Brain microvascular endothelial cell (primary cell): ENCODE data around the gene ACSF2.
A peak's percentile ranks its signal among the peaks of the same experiment; 100 is the strongest.
"Not testable (repeated sequence)": the region's sequence is repeated elsewhere in the genome, so short reads cannot be mapped to it uniquely, and the experiment has no call there.

Experiments
- DNase-seq: peaks from one replicate; pipeline ENCODE4 v3.0.0-alpha.2; 2020
- H3K27ac ChIP-seq: fragments of 250-450 bp; sonication (Bioruptor Pico); 2 replicates; pipeline ENCODE4 v1.5.1; 2020; ENCODE audit warnings: mild to moderate bottlenecking, moderate library complexity
- H3K27me3 ChIP-seq: fragments of 250-450 bp; sonication (Bioruptor Pico); replicated peaks from 2 replicates; pipeline ENCODE4 v1.5.1; 2020; ENCODE audit warnings: mild to moderate bottlenecking
- H3K36me3 ChIP-seq: fragments of 250-450 bp; sonication (Bioruptor Pico); replicated peaks from 2 replicates; pipeline ENCODE4 v1.5.1; 2020; ENCODE audit warnings: mild to moderate bottlenecking
- H3K4me3 ChIP-seq: 2 replicates; pipeline ENCODE4 v1.5.1; 2011; ENCODE audit warnings: low read depth, mild to moderate bottlenecking, control low read depth, low read length, moderate library complexity
- CTCF ChIP-seq: IDR thresholded peaks from 2 replicates; pipeline ENCODE4 v1.5.1; 2011; ENCODE audit warnings: low read depth, mild to moderate bottlenecking, moderate library complexity, low read length, control low read depth, inconsistent platforms; ENCODE audit errors: missing control alignments
- in situ Hi-C: cut with HindIII; loops from 2 replicates; pipeline ENCODE4 v1.10.0; 2017; ENCODE audit warnings: low sequenced_read_pairs, low pct_ligation_motif_present

ACSF2 gene

GRCh38 chr17:50470426-50470825, 44.4 kb downstream of the ACSF2 start:
- no peak for DNase-seq
- H3K27ac ChIP-seq = no peak overlapping the region
- H3K36me3 ChIP-seq = no peaks in the 10 kb centered on the region
- in situ Hi-C loops = no loop called here
- no peak for TF ChIP-seq CTCF
- peaks cover 21% of the 10 kb centered on the region for H3K27me3 ChIP-seq
- no peak overlapping the region for H3K4me3 ChIP-seq

GRCh38 chr17:50471009-50471905, 45.2 kb downstream of the ACSF2 start:
- H3K27ac ChIP-seq = no peak overlapping the region
- no peaks in the 10 kb centered on the region for H3K36me3 ChIP-seq
- no peak for TF ChIP-seq CTCF
- in situ Hi-C loops = no loop called here
- H3K27me3 ChIP-seq = peaks cover 22% of the 10 kb centered on the region
- H3K4me3 ChIP-seq = no peak overlapping the region
- no peak for DNase-seq

GRCh38 chr17:50472286-50472685, 46.3 kb downstream of the ACSF2 start:
- DNase-seq = no peak
- no peak overlapping the region for H3K27ac ChIP-seq
- in situ Hi-C loops = no loop called here
- H3K27me3 ChIP-seq = peaks cover 24% of the 10 kb centered on the region
- no peak overlapping the region for H3K4me3 ChIP-seq
- no peak for TF ChIP-seq CTCF
- no peaks in the 10 kb centered on the region for H3K36me3 ChIP-seq

GRCh38 chr17:50472761-50473161, 46.7 kb downstream of the ACSF2 start:
- peaks cover 22% of the 10 kb centered on the region for H3K27me3 ChIP-seq
- in situ Hi-C loops, H3K4me3 ChIP-seq, H3K27ac ChIP-seq, H3K36me3 ChIP-seq: not testable (repeated sequence)
- peak; percentile 53 for TF ChIP-seq CTCF
- peak; percentile 35 for DNase-seq

- no peak for DNase-seq
- Histone ChIP-seq H3K27me3 (peaks cover 11% of the 10 kb centered on the region), H3K27ac (no peak overlapping the region), H3K36me3 (no peaks in the 10 kb centered on the region), H3K4me3 (no peak overlapping the region)
- TF ChIP-seq CTCF = no peak
- in situ Hi-C loops = no loop called here
Measured at GRCh38 chr17:50473901-50474300, 47.9 kb downstream of the ACSF2 start.
